Fibroblast of villous mesenchyme (primary cell): ENCODE data around the gene CRELD2. TPM values are rescaled to one million over a fixed set of nuclear protein-coding genes. Genes with fewer than 3 reads are reported as not detected.

Experiments used
- DNase-seq: peaks from one replicate; pipeline ENCODE4 v3.0.0-alpha.2; 2010; ENCODE audit warnings: low read depth
- H3K4me3 ChIP-seq: 2 replicates; pipeline ENCODE4 v1.5.1; 2011; ENCODE audit warnings: low read depth, mild to moderate bottlenecking, low read length
- total RNA-seq: library from RNA; depleted of rRNA; stranded (reverse); fragments of >200 nt; gene quantifications from 2 replicates; pipeline ENCODE4 v1.2.3, GENCODE V29; 2012
- TF ChIP-seq, protein P1 (sequence below): IDR thresholded peaks from 2 replicates; pipeline ENCODE4 v1.5.1; 2012; ENCODE audit warnings: low read depth, mild to moderate bottlenecking, low read length; ENCODE audit not compliant: insufficient read depth

The CRELD2 gene
- total RNA-seq, 1 donor = 53.1 TPM

DNA sequence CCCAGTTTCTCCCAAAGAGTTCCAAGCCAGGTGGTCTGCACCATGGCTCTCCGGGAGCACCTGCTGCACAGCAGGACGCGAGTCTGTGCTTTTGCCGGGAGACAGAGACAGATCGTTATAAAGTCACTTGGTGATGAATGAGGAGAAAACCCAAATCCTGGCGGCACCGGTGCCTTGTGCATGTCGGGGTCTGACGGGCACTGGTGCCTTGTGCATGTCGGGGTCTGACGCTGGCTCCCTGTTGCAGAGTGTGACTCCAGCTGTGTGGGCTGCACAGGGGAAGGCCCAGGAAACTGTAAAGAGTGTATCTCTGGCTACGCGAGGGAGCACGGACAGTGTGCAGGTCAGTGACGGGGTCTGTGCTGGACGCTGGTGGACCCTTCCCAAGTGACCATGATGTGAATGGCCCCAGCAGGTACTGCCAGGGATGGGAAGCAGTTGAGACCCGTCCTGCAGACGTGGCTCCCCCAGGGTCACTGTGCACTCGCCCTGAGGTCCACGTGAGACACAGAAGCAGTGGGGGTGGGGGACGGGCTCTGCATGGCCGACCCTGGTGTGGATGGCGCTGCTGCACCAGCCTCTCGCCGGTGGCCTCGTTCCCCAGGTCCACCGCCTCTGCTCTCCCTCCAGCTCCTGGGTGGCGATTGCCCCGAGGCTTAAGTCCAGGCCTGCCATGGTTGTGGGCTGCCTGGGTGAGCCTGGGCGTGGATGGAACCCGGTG is 5.8 kb downstream of the CRELD2 start:
- TF ChIP-seq, protein P1, sequence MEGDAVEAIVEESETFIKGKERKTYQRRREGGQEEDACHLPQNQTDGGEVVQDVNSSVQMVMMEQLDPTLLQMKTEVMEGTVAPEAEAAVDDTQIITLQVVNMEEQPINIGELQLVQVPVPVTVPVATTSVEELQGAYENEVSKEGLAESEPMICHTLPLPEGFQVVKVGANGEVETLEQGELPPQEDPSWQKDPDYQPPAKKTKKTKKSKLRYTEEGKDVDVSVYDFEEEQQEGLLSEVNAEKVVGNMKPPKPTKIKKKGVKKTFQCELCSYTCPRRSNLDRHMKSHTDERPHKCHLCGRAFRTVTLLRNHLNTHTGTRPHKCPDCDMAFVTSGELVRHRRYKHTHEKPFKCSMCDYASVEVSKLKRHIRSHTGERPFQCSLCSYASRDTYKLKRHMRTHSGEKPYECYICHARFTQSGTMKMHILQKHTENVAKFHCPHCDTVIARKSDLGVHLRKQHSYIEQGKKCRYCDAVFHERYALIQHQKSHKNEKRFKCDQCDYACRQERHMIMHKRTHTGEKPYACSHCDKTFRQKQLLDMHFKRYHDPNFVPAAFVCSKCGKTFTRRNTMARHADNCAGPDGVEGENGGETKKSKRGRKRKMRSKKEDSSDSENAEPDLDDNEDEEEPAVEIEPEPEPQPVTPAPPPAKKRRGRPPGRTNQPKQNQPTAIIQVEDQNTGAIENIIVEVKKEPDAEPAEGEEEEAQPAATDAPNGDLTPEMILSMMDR = no peak
- no peak overlapping the region for H3K4me3 ChIP-seq
- DNase-seq = no peak

DNA sequence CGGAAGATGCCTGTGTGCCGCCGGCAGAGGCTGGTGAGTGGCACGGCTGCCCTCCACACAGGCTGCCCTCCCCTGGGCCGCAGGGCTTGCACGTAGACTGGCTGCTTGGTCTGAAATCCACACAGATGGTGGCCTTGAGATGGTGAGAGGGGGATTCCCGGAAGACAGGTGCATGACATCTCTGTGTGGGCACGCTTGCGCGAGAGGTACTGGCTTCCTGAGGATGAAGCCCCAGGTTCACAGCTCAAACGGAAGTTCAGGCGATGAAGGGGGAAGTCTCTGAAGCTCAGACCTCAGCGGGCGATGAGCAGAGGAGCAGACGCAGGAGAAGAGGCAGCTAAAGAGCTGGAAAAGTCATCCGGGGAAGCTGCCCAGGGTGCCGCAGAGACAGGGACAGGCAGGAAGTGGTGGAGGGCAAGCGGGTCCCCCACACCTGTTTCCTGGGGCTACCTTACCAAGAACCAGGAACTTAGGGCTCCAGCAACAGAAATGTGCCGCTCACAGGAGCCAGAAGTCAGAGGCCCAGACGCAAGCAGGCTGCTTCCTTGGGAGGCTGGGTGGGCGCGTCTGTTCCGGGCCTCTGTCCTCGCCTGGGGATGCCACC is 7.2 kb downstream of the CRELD2 start:
- TF ChIP-seq, protein P1 = no peak
- H3K4me3 ChIP-seq = no peak overlapping the region

DNA sequence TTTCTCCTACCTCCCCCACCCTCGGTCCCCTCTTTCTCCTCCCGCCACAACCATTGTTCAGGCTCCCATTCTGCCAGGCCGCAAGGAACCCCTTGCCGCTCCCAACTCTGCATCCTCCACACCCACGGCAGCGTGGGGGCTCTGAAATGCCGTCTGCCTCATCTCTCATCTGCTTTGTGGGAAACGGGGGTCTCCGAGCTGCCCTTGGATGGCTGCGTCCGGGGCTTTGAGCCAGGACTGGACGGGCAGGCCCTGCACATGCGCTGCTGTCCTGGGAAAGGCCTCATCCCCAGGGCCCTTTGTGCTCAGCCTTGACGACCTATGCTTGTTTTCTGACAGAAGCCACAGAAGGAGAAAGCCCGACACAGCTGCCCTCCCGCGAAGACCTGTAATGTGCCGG is 8.5 kb downstream of the CRELD2 start:
- H3K4me3 ChIP-seq = no peak overlapping the region
- DNase-seq = no peak
- TF ChIP-seq, protein P1 = no peak

More for the DNA sequence above, 7.2 kb downstream of the CRELD2 start:
- DNase-seq = no peak

DNA sequence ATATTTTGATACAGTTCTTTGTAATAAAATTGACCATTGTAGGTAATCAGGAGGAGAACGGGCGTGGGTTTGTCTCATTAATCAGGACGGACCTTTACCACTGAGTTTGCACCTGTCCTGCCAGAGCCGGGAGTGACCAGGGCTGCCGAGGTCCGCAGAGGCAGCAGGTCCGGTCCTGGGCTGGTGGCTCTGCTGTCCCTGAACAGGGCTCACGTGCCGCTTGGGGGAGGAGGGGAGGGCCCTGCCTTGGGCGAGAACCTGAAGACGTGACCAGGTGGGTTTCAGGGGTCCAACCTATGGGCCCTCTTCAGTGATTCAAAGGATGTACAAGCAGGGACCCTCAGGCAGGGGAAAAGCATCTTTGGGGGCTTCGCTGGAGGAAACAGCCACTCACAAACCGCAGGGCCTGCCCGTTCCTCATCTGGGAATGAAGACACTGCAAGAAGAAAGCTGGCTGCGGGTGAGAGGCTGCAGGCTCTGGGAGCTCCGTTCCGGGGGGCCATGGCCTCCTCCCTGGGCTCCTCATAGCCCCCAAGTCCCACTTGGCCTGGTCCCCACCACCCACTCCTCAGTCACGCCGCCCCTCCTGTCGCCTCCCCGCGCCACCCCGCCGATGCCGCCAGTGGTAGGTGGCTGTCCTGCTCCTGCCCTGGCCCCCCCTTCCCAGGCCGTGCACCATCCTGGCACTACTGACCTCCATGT is 9.2 kb downstream of the CRELD2 start:
- DNase-seq = no peak
- H3K4me3 ChIP-seq = no peak overlapping the region
- TF ChIP-seq, protein P1 = no peak

DNA sequence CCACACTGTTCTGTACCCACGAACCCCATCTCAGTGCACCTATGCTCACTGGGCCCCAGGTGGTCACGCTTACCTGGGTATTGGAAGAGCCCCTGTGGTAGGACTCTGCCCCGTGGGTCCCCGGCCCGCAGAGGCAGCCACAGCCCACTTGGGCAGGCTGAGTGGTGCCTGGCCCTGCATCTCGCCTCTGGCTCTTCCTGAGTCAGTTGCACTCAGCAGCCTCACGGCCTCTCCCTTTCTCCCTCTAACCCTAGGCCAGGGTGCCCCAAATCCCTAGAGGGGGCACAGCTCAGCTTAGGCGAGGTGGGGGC is 9.7 kb downstream of the CRELD2 start:
- H3K4me3 ChIP-seq = no peak overlapping the region
- TF ChIP-seq, protein P1 = no peak
- no peak for DNase-seq

DNA sequence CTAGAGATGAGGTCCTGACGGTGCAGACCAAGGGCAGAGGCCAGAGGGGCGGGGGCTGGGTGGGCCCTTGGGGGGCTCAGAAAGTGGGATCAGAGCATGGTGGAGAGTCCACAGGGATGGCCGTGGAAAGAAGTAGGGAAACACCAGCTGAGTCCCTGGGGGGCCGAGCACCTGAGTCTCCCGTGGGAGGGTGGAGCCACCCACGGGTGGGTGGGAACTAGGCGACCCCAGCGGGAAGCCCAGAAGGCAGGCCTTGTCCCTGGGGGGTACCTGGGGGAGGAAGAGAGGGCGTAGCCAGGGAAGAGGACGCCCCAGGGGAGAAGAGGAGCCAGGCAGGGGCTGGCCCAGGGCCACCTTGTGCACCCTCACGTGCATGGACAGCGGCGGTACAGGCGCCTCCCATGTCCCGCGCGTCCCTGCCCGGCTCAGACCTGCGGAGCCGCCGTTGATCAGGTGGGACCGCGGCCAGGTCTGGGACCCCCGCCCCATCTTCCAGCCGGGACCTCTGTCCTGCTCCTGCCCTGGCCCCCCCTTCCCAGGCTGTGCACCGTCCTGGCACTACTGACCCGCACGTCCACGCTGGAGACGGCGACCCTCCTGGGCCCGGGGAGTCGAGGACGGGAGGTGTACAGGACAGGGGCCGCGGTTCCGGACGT is 10.2 kb downstream of the CRELD2 start:
- H3K4me3 ChIP-seq = no peak overlapping the region
- no peak for DNase-seq
- TF ChIP-seq, protein P1 = no peak
